HG02970 (cell line): Measurements from ENCODE around the gene IFI44.

Experiments
- ATAC-seq: cut with Tn5 transposase; IDR thresholded peaks from one replicate; pipeline ENCODE4 v1.9.1; 2021; ENCODE audit warnings: mild to moderate bottlenecking, moderate library complexity, moderate number of reproducible peaks; ENCODE audit not compliant: unreplicated experiment, low FRiP score

Gene IFI44

GRCh38 chr1:78650114-78650660 lies 556 bp downstream of the IFI44 start:
- ATAC-seq = no peak

GRCh38 chr1:78651241-78651640 lies 1.6 kb downstream of the IFI44 start:
- ATAC-seq = no peak

GRCh38 chr1:78652019-78652560 lies 2.5 kb downstream of the IFI44 start:
- no peak for ATAC-seq

GRCh38 chr1:78658901-78659300 lies 9.3 kb downstream of the IFI44 start:
- ATAC-seq = no peak

GRCh38 chr1:78663923-78664322 lies 14.3 kb downstream of the IFI44 start:
- ATAC-seq = no peak

- no peak for ATAC-seq
Observed at GRCh38 chr1:78664763-78665162, 15.1 kb downstream of the IFI44 start.

GRCh38 chr1:78665809-78666208 lies 16.2 kb downstream of the IFI44 start:
- ATAC-seq = no peak

GRCh38 chr1:78667939-78668338 lies 18.3 kb downstream of the IFI44 start:
- no peak for ATAC-seq

GRCh38 chr1:78668427-78668826 lies 18.8 kb downstream of the IFI44 start:
- ATAC-seq = no peak

- no peak for ATAC-seq
Observed at GRCh38 chr1:78672428-78672827, 22.8 kb downstream of the IFI44 start.

- ATAC-seq = no peak
Observed at GRCh38 chr1:78673120-78673519, 23.5 kb downstream of the IFI44 start.

GRCh38 chr1:78676347-78676982 lies 26.8 kb downstream of the IFI44 start:
- ATAC-seq = no peak

- no peak for ATAC-seq
Observed at GRCh38 chr1:78676993-78677392, 27.4 kb downstream of the IFI44 start.

- ATAC-seq = no peak
Observed at GRCh38 chr1:78677788-78678187, 28.2 kb downstream of the IFI44 start.

GRCh38 chr1:78678324-78678723 lies 28.7 kb downstream of the IFI44 start:
- peak; percentile 66 for ATAC-seq

GRCh38 chr1:78681265-78681664 lies 31.6 kb downstream of the IFI44 start:
- no peak for ATAC-seq

- ATAC-seq = no peak
Observed at GRCh38 chr1:78682496-78682895, 32.9 kb downstream of the IFI44 start.

GRCh38 chr1:78683079-78683478 lies 33.4 kb downstream of the IFI44 start:
- ATAC-seq = no peak

GRCh38 chr1:78687315-78687714 lies 37.7 kb downstream of the IFI44 start:
- ATAC-seq = no peak

GRCh38 chr1:78687914-78688313 lies 38.3 kb downstream of the IFI44 start:
- ATAC-seq = no peak

- ATAC-seq = no peak
Observed at GRCh38 chr1:78688697-78689096, 39.1 kb downstream of the IFI44 start.

- no peak for ATAC-seq
Observed at GRCh38 chr1:78690516-78690915, 40.9 kb downstream of the IFI44 start.
